ENCODE results near the gene GDA.
"Not testable (repeated sequence)": the region's sequence is repeated elsewhere in the genome, so short reads cannot be mapped to it uniquely, and the experiment has no call there.

GDA gene

GRCh38 chr9:72290311-72290710, 141.1 kb downstream of the GDA start:
- no peak for DNase-seq

- DNase-seq, result not testable (repeated sequence)
Measured at GRCh38 chr9:72291576-72291975, 142.3 kb downstream of the GDA start.

GRCh38 chr9:72292256-72292682, 143.0 kb downstream of the GDA start:
- DNase-seq, result no peak

- no peak for DNase-seq
Measured at GRCh38 chr9:72292874-72293607, 143.8 kb downstream of the GDA start.

GRCh38 chr9:72294936-72295335, 145.7 kb downstream of the GDA start:
- DNase-seq, result no peak

- no peak for DNase-seq
Measured at GRCh38 chr9:72297516-72297915, 148.3 kb downstream of the GDA start.

GRCh38 chr9:72299017-72299603, 149.9 kb downstream of the GDA start:
- DNase-seq, result no peak

GRCh38 chr9:72300873-72301272, 151.6 kb downstream of the GDA start:
- DNase-seq, result no peak

All from NCI-H1048 (cell line).